GM18517 (cell line): ENCODE data around the gene WHRN.
A peak's percentile ranks its signal among the peaks of the same experiment; 100 is the strongest.

Experiments
- ATAC-seq: cut with Tn5 transposase; IDR thresholded peaks from one replicate; pipeline ENCODE4 v1.9.1; 2021; ENCODE audit warnings: mild to moderate bottlenecking, moderate library complexity; ENCODE audit not compliant: unreplicated experiment

The WHRN gene

DNA sequence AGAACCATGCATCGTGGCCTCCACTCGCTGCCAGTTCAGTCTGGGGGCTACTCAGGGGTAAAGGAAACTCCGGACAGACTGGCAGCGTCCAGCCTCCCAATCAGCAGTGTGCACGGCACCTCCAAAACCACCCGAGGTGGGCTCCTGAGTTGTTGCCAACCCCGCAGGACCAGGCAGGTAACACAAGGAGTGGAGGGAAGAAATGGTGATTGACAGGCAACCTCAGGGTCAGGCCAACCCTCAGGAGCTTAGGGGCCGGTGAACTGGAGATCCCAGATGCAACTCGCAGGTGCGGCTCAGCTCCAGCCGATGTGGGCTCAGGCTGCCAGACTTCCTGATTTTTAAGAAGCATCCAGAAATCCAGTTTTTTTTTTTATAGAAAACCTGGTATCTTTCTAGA, 80.1 kb downstream of the WHRN start:
- no peak for ATAC-seq

DNA sequence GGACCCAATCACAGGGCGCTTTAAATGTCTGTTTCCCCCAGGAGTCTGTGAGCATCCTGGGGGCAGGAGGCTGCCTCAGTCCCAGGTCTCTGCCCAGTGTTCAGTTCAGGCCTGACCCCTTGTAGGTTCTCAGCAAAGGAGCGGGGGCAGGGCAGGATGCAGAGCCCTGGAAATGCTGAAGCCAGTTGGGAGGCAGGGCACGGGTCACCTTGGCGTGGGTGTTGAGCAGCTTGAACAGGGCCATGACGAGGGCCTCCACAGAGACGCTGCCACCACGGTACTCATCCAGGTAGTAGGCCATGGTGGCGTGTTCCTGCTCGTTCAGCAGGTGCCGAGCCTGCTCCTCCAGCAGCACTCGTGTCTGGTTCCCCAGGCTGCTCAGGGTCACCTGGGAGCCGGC, 81.1 kb downstream of the WHRN start:
- ATAC-seq, result no peak

DNA sequence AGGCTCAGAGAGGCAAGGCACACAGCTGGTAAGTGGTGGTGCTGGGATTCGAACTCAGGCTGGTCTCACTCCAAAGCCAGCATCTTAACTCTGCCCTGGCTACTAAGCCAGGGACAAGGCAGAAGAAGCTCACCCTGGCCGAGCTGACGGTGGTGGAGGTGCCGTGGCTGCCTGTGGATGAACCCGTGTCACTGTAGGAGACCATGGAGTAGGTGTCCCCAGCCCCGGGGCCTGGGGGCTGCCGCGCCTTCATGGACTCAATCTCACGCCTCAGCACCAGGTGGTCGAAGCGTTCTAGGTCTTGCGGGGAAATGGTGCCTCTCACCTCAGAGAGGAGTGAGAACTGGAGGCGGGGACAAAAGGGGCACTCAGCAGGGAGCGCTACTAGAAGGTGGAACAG, 82.1 kb downstream of the WHRN start:
- no peak for ATAC-seq

DNA sequence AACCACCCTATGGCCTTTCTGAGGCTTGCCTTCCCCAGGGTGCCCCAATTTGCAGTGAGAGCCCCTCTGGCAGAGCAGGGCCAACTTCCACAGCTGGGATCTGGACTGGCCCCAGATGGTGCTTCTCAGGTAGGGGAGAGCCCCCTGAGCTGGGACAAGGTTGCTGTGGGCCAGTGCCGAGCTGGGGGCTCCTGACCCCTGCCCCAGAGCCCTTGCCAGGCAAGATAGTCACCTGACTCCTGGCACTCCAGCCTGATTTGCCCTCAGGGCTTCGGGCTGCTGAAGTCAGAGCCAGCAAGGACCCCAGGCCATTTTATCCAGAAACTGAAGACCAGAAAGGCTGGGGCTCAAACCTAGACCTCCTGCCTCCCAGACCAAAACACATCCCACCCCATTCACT, 84.1 kb downstream of the WHRN start:
- no peak for ATAC-seq

DNA sequence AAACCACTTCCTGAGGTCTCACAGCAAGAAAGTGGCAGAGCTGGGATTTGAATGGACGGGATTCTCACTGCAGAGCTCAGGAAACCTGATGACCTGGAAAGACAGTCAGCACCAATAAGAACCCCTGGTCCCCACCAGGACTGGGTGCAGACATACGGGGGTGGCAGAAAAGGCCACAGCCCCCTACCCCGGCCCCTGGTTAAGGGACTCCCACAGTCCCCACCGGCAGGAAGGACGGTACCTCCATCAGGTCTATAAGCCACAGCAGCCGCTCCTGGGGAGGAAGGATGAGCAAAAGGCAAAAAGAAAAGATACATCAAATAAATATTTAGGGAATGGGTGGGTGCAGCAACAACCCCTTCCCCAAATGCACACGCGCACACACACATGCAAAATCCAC, 85.5 kb downstream of the WHRN start:
- ATAC-seq, result no peak

DNA sequence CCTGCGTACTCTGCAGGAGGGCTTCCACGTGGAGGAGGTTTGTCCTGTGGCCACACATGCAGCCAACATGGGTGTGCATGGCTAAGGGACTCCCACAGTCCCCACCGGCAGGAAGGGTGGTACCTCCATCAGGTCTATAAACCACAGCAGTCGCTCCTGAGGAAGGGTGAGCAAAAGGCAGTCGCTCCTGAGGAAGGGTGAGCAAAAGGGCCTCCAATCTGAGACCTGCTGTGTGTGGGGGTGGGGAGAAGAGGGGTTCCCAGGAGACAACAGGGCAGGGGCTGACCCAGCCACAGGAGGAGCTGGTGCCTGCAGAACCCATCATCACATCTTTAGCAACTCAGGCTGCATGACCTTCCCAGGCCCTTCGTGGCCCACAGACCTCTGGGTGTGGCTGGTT, 87.2 kb downstream of the WHRN start:
- no peak for ATAC-seq

DNA sequence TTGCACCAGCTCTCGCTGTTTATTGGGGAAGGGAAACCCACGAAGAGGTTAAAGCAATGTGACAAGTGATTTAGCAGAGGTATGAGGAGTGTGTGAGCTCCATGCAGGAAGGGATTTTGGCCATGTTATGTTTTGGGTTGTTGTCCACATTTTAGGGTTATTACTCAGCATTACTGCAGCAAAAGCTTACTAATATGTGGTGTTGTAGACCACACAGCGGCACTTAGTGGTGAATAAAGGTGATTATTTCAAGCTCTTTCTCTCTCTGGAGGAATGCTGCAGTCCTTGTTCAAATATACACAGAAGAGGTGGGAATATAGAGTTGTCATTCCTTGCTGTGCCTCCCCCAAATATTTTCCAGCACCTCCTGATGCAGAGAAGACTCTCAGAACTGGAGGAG, 87.8 kb downstream of the WHRN start:
- no peak for ATAC-seq

DNA sequence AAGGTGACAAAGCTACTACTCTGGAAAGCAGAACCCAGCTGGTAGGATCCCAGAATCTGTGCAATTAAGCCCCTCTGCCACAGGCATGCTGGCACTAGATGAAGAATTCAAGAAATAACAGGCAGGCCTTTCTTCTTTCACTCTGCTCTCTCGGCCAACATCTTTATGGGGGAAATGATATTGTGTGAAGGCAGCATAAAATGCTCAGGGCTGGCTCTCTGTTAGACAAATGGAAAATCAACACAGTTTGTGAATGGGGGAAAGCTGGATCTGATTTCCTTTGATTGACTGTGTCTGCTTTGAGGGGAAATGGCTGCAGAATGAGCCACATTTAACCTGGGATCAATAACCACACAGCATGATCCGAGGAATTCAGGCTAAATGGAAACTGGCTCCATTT, 88.4 kb downstream of the WHRN start:
- ATAC-seq, result no peak

DNA sequence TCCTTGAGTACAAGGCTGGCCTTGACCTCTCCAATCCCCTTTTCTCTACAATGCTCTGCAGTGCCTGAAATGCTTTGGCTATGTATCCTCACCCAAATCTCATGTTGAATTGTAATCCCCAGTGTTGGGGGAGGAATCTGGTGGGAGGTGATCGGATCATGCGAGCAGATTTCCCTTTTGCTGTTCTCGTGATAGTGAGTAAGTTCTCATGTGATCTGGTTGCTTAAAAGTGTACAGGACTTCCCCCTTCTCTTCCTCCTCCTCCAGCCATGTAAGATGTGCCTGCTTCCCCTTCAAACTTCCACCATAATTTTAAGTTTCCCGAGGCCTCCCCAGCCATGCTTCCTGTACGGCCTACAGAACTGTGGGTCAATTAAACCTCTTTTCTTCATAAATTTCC, 89.0 kb downstream of the WHRN start:
- no peak for ATAC-seq

DNA sequence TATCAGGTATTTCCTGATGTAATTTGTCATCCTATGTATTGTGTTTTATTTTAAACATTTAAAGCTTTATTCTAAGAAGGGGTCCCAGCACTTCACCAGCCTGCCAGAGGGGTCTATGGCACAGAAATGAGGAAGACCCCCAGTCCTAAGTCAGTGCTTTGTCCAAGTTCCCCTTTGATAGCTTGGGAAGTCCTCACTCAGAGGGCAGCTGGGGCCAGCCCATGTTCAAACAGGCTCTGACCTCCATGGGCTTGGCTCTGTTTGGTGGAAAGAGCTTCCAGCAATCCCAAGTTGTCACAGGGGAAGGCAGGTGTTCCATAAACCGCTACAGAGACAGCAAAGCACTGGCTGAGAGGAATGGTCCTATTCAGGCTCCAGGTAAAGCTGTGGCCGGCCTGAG, 90.9 kb downstream of the WHRN start:
- no peak for ATAC-seq

DNA sequence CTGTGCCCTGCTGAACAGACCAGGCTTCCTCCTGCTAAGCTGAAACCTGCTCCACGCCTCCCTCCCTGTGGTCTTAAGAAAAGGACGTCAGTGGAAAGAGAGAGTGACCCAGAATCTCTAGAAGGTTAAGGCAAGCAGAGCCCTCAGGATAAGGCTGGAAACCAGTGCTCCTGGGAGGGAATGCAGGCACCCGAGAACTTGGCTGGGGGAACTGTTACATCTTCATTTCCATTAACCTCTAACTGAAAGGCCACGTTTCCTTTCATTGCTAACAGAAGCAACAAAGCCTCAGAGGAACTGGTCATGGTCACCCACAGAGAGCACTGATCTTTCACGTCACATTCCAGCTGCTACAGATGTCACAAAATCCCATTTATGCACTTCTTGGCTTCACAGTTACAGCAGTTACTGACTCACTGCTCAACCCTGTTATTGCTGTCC, 91.4 kb downstream of the WHRN start:
- ATAC-seq, result no peak

DNA sequence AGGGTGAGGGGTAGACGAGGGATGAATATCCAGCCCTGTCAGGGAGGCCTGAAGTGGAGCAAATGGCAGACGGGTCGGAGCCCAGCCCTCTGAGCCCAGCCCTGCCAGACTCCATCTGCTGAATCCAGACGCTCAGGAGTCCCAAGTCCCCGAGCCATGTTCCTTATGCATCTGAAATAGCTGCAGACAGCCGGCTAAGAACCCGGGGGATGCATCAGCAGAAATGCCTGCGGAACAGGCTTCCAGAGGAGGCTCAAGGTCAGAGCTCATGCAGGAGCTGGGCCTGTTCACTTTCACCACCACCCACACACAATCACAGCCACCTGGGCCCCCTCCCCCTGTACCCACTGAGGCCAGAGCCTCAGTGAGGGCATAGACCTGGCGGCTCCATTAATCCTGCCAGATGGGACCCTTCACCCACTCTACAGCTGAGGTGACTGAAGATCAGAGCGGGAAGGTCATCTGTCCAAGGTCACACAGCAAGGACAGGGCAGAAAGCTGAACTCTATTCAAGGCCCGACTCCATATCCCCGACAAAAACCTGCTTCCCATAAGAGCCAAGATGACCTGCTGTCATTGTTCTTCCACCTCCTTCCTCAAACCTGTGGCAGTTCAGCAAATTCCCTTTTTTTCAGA, 93.1 kb downstream of the WHRN start:
- no peak for ATAC-seq

DNA sequence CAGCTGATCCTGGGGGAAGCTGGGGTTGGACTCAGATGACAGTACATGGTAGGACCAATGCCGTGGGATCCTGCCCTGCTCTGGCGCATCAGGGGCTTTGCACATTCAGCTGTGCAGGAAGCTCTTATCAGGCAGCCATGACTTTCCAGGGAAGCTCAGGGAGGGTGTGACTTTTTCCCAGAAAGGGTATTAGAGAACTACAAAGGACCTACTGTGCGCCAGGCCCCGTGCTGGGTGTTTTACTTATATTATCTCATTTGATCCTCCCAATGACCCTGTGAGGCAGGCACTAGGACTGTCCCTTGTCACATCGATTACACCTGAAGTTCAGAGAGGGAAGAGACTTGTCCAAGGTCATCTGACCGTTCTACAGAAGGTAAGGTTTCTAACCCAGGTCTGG, 93.8 kb downstream of the WHRN start:
- ATAC-seq, result no peak

DNA sequence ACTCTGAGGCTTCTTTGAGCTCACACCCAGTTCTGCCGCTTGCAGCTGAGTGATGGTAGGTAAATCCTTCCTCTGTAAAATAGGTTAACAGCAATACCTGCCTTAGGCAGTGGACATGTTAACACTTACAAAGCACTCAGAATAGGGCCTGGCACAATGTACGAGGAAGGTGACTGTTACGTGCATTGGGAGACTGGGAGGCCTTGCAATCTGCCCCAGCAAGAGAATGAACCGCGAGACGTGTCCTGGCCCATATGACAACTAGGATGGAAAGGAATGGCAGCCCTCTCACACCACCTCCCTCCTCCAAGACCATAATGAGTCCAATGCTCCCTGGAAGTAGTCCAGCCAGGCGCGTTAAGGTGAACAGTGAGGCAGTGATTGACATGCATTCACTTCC, 94.4 kb downstream of the WHRN start:
- no peak for ATAC-seq

DNA sequence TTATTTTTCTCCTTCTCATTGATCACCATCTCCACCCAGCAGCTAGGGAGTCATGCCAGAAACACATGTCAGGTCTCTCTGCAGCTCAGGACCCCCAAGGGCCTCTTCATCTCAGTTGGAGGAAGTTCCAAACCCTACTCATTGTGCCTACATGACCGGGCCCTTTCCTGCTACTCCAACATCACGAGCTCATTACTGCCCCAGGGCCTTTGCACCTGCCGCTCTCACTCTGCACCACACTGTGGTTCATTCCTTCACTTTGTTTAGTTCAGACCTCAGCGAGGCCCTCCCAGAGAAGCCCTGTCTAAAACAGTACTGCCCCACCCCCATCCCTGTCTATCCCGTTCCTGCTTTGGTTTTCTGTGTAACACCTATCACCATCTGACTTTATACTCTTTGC, 95.4 kb downstream of the WHRN start:
- ATAC-seq, result no peak

DNA sequence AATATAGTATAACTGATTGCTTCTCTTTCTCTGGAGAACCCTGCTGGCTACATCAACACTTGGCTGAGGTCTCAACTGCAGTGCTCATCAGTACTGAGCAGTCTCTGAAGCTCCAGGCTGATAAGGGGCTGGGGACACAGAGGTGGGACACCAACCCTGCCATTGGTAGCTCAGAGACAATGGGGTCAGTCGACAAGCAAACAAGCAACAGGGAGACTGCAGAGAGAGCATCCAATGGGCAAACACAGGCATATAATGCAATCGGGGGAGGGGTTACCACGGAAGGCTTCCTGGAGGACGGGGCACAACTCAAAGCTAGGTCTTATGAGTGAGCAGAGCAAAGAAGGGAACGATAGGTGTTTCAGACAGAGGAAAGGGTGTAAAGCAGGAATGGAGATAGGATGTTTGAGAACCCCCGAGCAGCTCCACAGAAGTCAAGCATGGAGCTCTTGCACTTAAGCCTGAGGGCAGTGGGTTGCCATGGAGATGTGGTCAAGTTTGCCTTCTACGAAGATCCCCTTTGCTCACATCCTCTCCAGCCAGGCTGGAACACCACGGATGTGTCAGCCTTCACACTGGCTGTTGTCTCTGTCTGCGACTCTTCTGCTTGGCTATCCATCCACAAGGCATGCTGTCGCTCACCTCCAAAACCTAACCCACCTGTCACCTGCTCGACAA, 96.0 kb downstream of the WHRN start:
- ATAC-seq, result no peak

DNA sequence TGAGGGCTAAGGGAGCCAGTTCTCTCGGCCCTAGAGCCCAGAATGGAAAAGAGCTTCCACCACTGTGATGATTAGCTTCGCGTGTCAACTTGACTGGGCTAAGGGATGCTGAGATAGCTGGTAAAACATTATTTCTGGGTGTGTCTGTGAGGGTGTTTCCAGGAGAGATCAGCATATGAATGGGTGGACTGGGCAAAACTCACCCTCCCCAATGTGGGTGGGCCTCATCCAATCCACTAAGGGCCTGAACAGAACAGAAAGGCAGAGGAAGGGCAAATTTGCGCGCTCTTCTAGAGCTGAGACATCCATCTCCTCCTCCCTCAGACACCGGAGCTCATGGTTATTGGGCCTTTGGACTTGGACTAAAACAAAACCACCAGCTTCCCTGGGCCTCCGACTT, 96.6 kb downstream of the WHRN start:
- ATAC-seq, result no peak

DNA sequence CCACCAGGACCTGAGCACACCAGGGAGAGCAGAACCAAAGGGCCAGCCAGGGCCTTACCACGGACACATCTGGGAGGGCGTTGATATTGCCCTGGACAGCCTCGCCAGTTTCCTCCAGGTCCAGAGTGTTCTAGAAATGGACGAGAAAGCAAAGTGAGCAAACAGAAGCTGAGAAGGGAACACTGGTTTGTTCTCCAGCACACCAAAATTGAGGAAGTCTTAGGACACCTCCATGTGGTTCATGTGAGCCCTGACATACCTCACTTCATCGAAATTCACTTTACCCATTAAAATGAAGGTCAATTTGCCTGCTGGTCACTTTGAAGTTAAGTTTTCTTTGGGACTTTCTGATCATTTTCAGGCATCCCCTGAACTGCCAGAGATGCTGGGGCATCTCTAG, 97.4 kb downstream of the WHRN start:
- no peak for ATAC-seq

DNA sequence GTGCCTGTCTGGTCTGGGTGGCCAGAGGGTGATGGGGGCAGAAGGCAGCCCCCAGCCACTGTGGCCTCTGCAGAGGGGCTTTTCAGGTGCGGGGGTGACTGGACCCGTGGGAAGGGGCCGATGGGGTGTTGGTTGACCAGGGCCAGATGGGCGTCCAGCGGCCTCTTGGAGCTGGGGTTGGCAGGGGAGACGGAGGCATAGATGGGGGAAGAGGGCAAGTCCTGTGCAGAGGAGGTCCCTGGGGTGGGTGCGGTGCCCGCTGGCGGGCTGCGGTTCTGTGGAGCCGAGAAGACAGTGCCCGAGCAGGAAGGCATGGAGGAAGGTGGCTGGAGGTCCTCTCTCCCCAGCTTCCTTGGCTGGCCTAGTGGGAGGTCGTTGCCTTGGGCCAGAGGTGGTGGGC, 98.8 kb downstream of the WHRN start:
- ATAC-seq, result no peak

DNA sequence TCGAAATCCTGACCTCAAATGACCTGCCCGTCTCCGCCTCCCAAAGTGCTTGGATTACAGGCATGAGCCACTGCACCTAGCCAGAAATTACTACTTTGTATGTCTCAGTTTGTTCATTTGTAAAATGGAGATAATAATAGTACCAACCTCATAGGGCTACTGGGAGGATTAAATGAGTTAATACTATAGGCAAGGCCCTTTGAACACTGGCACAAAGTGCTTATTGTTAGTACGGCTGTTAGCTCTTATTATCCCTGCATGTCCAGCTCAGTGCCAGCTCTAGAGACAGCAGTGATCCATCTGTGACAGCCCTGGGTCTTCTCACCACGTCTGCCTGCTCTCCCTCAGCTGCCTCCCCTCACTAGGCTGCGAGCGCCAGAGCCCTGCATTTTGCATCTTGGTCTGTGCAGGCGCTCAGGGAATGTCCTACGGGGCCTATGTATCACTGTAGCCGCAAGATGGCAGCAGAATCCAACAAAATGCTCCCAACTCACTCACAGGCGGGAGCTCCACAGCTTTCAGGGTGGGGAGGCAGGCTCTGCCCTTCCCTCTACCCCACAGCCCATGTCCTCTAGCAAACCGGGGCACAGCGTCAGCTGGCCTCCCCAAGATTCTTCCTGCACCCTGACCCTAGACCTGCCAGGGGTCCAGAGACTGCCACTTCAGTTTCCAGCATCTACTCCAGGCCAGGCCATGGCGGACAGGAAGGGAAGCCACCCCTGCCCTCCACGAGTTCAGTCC, 99.8 kb downstream of the WHRN start:
- peak; percentile 82 for ATAC-seq

DNA sequence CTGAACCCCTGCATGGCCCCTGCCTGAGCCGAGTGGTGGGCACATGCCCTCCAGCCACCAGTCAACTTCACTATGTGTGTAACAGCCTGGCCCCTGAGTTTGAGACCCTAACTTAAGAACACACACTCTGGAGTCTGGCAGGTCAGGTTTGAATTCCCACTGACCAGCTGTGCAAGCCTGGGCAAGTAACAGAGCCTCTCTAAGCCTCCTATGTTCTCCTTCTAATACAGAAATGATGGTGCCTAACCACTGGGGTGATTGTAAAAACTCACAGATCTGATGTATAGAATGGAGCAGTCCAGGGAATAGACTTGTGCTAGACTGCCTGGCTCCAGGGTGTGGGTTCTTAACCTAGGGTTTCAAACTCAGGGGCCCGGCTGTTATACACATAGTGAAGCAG, 100.7 kb downstream of the WHRN start:
- ATAC-seq, result no peak

DNA sequence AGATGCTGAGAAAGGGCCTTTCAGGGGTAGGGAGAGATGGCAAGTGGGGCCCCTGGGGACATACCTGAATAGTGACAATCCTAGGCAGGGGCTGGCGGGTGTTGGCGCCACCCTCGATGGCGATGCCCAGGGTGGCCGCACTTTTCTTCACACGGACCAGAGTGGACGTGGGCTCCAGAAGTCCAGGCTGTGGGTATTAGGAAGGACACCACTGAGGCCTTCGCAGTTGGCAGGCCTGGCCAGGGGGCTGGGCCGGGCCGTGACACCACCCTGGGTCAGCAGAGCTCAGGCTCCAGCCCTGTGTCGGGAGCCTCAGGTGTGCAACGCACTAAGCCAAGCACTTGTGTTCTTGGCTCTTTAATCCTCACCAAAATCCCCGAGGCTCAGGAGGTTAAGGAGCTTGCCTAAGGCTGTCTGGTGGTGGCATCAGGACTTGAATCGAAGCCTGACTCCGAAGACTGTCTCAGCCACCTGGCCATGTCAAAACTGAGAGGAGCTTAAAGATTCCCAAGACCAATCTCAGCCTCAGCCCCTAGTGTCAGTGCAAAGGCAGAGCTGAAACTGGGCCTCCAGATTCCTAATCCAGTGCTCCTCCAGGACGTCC, 102.0 kb downstream of the WHRN start:
- ATAC-seq, result no peak
